ENCODE data around the gene TARBP2.
A peak's percentile ranks its signal among the peaks of the same experiment; 100 is the strongest.

The TARBP2 gene, protein sequence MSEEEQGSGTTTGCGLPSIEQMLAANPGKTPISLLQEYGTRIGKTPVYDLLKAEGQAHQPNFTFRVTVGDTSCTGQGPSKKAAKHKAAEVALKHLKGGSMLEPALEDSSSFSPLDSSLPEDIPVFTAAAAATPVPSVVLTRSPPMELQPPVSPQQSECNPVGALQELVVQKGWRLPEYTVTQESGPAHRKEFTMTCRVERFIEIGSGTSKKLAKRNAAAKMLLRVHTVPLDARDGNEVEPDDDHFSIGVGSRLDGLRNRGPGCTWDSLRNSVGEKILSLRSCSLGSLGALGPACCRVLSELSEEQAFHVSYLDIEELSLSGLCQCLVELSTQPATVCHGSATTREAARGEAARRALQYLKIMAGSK

DNA sequence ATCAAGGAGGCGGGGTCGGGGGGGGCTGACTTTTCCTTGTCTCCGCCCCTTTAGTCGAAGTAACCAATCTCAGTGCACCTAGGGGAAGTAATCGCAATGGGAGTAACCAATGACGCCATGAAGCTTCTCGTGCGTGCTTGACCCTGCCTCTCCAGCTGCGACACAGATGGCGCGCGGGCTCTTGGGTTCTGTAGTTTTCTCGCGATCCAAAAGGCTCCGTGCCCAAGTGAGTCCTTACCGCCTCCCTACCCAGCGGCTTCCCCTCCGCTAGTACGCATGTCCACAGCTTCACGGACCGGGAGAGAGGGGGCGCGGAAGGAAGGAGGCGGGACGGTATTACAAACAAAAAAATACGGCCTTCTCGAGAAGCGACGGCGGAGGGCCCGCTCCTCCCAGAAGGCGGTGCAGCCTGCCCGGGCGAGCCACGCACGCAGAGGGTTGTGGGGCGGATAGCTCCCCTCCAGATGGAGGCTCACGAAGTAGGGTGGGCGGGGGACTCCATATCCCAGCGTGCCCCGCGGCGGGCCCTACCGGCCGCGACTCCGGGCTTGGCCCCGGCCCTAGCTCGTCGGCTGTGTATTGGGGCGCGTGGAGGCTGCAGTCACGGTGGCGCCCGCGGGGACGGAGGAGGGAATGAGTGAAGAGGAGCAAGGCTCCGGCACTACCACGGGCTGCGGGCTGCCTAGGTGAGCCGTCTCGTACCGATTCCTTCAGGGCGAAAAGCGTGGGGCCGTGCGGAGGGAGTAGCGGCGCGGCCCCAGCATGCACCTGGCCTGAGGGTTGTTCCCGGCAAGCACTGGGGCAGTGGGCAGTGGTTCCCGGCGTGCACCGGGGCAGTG lies at the start of gene TARBP2:
Gene TARBP2 (plus strand): TSS at position 508 of the 839 bp plus-strand sequence. CDS start 126 bp downstream, at position 634.
- DNase-seq: peak; percentile 99

DNA sequence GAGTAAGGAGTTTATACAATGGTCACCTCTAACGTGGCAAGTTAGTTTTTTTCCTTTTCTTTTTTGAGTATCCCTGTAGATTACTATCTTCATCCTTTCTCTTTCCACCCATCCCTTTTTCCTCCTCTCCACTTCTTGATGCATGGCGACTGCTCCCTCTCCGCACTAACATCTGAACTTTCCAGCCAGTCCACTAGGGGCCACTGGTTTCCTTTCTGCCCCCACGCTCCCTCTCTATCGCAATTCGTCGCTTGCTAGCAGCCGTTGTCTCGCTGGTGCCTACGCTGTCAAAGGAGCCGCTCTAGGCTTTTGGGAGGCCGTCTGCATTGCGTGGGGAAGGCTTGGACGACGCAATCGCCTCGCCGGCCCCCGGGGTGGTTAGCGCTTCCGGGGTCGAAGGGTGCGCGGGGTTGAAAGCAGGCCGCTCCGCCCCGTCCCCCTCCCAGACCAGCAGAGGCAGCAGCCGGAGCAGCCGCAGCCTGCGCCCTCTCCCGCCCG lies 49.4 kb upstream of the TARBP2 start, which contains the start of gene PCBP2:
Gene PCBP2 (plus strand): TSS at position 442 of the 498 bp plus-strand sequence. CDS start 2,699 bp downstream, outside the sequence.
- DNase-seq: peak; percentile 99

DNA sequence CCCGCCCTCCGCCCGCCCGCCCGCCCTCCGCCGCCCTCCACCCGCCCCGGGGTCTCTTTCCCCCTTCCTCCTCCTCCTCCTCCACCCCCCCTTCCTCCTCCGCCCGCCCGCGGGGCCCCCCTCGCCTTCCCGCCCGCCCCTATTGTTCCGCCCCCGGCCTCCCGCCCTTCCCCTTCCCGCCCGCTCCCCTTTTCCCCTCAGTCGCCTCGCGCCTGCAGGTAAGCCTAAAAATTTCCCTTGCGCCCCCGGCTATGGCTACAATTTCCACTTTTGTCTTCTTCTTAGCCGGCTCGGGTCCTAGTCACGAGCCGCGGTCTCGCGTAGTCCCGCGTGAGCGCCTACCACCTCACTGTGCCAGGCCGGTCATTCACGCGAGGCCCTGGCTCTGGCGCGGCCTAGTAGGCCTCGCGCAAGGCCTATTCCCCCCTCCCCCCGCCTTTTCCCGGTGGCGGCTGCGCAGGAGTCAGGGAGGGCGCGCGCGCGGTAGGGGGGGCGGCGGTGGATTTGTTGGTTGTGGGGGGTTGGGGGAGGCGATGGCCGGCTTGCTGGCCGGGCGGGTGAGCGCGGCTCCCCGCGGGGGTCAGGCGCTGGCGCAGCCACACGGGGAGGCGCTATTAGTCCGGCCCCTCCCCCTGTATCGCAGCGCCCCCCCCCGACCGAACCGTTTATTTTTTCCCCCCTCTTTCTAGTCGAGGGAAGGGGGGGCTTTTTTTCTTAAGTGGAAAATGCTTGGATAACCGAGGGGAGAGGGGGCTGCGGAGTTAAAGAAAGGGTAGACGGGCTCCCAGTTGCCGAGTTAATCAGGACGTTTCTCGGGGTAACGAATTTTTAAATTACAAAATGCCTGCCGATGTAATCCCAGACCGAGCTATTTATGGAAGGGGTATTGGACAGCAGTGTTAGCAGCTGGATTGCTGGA lies 48.7 kb upstream of the TARBP2 start:
- peak; percentile 76 for DNase-seq

DNA sequence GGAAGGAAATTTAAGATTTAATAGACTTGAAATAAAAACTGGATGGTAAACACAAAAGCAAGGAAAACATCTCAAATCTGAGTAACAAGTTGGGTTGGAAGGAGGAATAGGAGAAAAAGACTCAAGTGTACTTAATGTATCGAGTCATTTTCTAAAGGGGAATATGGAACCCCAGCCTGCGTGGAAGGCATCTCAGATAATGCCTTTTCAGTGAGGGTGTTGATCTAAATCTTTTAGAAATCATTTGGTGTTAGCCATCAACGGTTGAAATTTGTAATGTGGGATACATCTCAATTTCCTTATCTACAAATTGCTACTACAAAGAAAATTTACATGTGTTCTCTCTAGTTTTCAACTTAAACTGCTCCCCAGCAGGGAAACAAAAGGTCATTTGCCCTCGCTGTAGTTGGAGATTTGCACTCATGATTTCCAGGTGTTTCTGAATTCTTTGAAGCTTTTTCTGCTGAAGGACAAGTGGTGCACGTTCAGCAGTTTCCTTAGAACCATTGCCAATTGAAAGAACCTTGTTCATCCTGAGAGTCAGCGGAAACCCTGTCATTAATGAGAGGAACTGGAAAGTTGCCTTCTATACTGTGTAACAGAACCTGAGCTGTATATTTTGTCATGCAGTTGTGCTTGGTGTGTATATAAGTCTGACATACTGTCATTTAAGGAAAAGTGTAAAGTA lies 47.0 kb upstream of the TARBP2 start:
- no peak for DNase-seq

DNA sequence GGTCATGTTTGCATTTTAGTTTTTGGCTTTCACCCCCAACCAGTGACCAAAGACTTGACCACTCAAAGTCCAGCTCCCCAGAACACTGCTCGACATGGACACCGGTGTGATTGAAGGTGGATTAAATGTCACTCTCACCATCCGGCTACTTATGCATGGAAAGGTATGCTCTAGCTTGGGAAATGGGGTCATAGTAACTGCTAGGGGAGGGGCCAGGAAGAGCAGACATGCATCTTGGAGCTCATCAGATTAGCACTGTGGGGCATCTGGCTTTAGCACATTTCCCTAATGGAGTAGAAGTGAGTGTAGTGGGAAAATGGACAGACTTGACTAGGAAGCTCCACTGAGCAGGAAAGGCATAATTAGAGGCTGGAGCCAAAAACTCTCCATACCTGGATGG lies 46.4 kb upstream of the TARBP2 start:
- DNase-seq: no peak

DNA sequence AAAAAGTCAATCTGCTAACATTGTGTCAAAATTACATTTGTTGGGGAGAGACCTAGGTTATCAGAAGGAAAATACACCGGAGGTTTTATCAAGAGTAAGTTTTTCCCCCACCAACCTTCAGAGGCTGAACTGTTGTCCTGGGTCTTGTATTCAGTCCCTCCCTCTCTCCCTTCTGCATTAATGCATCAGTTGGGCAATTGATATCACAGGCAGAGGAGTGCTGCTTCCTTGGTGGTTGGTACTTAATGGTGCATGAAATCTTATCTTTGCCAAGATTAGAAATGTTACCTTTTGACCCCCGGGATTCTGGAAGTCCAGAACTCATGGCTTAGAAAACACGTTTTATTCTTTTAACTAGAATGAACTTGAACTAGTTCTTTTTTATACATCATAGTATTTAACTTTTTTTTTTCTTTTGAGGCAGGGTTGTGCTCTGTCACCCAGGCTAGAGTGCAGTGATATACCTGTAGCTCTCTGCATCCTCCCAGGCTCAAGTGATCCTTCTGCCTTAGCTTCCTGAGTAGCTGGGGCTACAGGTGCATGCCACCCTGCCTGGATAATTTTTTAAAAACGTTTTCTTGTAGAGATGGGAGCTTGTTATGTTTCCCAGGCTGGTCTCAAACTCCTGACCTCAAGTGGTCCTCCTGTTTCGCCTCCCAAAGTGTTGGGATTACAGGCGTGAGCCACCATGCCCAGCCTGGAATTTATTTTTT lies 44.3 kb upstream of the TARBP2 start:
- DNase-seq: no peak

DNA sequence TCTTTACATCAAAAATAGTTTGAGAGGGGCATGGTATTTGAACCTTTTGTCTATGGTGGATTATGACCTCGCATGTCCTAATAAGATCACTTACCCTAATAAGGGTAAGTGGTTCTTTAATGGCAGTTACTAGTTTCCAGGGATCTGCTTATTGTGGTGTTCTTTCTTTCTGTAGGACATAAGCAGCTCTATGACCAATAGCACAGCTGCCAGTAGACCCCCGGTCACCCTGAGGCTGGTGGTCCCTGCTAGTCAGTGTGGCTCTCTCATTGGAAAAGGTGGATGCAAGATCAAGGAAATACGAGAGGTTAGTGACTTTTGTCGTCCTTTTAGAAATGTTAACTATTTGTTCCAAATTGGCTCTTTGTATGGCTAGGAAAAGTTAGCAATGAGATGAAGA lies 42.0 kb upstream of the TARBP2 start:
- DNase-seq: no peak

DNA sequence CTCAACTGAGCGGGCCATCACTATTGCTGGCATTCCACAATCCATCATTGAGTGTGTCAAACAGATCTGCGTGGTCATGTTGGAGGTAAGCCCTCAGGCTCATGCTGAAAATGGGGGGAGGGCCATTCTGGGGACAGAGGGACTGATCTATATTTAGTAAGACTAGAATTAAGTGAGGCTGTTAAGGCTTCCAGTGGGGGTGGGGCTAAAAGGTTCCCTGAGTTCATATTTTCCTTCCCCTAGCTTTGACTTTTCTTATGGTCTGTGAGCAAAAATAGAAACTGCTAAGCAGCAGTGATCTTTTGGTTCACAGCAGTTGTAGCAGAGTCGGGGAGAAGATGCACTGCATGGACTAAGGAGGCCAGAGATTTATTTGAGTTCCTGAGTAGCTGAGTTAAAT lies 40.0 kb upstream of the TARBP2 start:
- no peak for DNase-seq

DNA sequence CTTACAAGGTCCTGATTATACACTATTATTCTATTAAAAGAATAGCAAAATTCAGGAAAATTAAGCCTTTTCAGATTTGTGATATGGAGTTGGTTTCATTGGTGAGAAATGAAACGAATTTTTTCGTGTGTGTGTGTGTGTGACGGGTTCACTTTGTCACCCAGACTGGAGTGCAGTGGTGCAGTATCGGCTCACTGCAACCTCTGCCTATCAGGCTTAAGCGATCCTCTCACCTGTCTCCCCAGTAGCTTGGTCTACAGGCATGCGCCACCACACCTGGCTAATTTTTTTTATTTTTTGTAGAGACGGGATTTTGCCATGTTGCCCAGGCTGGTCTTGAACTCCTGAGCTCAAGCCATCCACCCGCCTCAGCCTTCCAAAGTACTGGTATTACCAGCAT lies 39.5 kb upstream of the TARBP2 start:
- DNase-seq: no peak

DNA sequence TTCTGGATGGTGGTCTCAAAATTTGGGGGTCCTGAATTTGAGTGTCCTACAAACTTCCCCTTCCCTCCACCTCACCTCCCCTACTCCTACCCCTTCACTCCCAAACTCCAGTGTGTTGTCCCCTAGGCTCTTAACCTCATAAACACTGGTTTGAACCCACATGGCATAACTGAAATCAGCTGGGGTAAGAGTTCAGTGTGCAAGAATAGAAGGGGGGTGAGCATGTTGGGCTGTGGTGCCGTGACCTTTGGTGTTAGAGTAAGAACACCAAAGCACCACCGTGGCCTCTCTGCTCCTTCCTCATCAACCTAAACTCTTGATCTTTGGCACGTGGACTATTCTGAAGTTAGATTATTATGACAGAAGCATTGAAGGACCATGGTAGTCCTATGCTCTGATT lies 38.1 kb upstream of the TARBP2 start:
- no peak for DNase-seq

DNA sequence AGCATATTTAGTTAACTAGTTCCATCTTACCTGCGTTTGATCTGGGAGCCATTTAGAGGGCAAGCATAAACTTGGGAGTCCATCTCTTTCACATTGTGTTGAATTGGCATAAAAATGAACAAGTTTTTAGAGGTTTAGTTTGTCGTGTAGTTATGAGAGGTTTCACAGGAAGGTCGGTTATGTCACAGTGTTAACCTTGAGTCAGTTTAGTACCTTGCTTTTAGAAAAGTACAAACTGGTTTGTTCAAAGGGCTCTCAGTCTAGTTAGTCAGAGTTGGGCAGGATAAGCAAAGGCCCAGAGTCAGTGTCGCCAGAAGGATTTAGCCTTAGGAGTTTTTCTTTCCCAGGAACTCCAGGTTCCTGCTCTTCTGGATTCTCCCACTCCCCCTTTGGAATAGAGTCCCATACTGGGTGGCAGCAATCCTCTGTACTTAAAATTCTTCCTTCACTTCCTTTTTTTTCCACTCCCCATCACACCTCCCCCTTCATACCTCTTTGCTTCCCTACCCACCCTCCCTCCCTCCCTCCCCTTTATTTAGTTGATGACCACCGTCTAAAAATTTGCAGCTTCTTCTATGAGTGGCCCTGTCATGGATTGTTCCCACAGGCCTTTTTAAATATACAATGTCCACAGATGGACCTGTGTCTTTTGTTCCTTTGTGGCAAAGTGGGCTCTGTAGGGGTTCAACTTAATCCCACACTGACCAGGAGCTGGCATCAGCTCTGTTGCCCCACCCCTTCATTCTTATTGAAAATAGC lies 37.1 kb upstream of the TARBP2 start:
- DNase-seq: no peak

DNA sequence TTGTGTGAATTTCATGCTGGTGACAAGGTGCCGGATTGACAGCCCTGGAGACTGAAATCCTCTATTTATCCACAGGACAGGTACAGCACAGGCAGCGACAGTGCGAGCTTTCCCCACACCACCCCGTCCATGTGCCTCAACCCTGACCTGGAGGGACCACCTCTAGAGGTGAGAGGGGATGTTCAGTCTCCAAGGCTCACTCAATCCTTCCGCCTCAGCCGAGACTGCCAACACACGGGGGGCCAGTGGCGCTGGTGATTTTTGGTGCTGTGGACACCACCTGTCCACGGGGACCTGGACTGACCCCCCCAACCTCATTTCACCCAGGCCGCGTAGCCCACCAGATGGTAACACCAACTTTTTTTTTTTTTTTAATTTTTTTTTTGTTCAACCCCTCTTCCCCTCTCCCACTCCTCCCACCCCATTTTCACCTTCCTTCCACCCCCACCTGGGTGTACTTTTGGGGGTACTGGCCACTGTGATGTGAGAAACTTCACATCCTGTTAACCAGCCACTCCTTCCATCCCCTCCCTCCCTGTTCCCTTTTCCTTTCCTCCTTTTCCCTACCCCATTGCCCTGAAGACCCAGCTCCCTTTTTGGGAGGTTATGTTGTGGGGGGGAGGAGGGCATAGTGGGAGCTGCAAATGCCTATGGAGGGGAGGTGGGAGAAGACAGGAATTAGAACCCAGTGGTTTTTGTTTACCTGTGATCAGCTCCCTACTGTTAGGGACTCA lies 36.2 kb upstream of the TARBP2 start:
- DNase-seq: no peak

DNA sequence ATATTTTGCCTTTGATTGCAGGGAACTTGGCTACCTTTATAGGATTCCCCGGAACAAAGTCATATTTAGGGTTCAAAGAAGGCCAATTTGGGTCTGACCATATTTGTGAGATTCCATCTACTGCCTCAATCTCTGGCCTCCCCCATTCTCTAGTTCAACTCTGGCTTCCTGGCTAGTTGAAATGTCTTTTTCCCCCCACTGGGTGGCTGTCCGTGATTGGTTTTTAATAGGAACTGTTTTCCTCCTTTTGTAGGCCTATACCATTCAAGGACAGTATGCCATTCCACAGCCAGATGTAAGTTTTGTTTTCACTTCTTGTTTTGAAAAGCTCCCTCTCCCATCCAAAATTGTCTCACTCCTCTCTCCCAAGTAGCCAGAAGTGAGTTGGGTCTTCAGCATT lies 35.4 kb upstream of the TARBP2 start:
- no peak for DNase-seq

DNA sequence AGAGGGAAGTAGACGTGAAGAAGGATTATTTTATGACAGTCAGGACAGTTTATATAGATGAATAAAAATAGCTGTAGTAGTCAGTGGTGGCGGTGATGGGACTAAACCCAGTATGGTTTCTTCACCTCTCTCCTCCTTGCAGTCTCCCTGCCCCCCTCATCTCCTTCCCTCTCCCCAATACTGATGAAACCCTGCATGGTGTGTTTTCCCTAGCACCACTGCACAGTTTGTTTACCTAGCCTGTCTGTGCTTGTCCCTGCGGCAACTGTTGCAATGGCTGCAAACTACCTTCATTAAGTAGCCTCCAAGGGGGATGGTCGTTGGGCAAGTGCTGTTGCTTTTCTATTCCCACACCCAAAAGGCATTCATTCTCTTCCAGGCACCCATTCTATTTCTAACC lies 34.4 kb upstream of the TARBP2 start:
- DNase-seq: no peak

DNA sequence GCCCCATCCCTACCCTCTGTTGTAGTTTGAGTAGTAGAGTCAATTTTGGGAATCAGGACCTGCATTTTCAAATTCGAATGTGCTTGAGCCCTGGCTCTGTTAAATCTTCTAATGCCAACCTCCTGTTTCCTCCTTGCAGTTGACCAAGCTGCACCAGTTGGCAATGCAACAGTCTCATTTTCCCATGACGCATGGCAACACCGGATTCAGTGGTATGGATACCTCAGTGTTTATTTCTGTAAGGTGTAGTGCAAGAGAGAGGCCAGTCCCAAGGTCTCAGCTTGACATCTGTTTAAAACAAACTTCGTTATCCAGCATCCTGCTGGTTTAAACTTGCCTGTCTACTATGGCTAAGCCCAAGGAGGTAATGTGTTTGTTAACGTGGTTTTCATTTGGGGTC lies 34.0 kb upstream of the TARBP2 start:
- DNase-seq: no peak

DNA sequence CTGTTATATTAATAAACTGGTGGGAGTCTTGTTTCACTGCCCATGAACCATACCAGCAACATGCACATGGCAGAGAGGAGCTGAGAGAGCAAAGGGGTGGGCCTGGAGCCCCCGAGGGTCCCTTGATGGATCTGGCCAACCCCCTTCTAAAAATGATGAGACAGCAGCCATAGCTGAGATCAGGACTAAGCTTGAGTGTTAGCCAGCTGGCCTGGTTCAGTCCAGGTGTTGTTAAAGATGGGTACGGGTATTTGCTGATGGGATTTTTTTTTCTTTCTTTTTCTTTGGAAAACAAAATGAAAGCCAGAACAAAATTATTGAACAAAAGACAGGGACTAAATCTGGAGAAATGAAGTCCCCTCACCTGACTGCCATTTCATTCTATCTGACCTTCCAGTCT lies 33.2 kb upstream of the TARBP2 start:
- DNase-seq: no peak

DNA sequence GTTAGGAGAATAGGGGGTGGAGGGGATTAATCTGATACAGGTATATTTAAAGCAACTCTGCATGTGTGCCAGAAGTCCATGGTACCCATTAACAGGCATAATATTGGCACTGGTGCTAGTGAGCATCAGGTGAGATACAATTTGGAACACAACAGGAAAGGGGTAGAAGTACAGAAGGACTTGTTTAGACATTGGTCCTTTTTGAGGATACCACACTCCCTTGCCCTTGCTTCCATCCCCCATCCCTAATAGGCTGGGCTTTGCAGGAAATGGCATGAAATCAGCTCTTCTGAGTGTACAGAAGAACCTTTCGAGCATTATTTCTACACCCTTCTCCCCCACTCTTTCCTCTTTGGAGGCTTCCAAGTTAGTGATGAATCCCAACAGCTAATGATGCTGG lies 32.8 kb upstream of the TARBP2 start:
- no peak for DNase-seq

DNA sequence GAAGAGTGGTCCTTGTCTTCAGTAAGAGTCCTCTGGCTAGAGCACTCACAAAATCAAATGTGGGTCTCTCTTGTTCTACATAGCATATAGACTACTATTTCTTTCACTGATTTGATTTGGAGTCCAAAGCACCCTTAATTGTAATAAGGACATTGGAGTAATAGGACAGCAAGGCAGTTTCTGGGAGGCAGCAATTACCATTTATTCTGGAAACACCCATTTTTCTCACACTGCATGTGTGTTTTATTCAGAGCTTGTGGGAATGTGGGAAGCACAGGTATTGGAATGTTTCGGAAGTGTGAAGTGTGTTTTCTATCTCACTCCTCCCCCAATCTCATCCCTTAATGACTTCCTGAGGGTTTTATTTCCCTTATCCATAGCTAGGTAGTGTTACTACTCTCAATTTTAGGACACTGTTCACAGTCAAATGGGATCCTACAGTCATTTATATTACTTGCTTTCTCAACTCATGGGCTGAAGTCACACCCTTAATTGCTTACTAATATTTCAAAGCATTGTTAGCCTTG lies 29.0 kb upstream of the TARBP2 start:
- no peak for DNase-seq

DNA sequence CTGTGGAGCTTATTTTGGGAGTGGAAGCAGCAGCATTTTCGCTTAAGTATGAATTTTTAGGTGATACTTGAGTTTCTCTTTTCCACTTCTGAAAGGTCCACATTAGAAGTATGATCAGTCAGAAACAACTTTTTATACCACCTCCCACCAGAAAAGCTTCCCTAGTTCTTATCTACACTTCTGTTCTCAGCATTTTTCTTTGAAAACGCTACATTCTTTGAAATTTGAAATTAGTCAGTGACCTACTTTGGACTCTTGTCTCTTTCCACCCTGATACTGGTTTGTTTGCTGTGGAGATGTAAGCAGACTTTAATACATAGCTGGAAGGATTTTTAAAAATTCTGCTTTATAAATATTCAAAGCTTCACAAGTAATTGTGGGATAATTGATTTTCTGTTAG lies 27.0 kb upstream of the TARBP2 start:
- DNase-seq: no peak

DNA sequence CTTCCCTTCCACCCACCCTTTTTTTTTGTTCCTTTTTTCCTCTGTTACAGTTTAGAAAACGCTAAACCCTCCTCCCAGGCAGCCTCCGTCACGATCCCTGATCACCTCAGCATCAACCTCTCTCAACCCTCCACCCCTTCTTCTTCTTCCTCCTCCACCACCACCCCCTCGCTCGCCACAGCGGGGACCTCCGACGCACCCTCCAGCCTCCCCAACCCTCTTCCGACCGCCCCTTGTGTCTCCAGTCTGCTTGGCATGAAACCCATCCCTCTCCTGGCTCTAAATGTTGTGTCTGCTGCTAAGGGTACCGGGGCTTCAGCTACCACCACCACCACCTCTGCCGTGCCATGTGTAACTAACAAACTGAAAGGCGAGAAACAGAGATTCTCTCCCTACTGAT lies 26.3 kb upstream of the TARBP2 start:
- DNase-seq: no peak

Data from NCI-H2029 (cell line).